ES-I3 (cell line): ENCODE results near the gene PLEKHB1.

Source experiments
- H3K36me3 ChIP-seq: 2 replicates; pipeline ENCODE4 v1.6.1; 2013; ENCODE audit warnings: mild to moderate bottlenecking, low read length, control low read depth, moderate library complexity; ENCODE audit not compliant: insufficient read depth
- H3K4me1 ChIP-seq: 2 replicates; pipeline ENCODE4 v1.6.1; 2013; ENCODE audit warnings: mild to moderate bottlenecking, control low read depth, low read length; ENCODE audit not compliant: insufficient read depth
- H3K9ac ChIP-seq: 2 replicates; pipeline ENCODE4 v1.6.1; 2013; ENCODE audit warnings: low read depth, mild to moderate bottlenecking, low read length, moderate library complexity
- H3K9me3 ChIP-seq: 2 replicates; pipeline ENCODE4 v1.6.1; 2013; ENCODE audit warnings: mild to moderate bottlenecking, low read length, moderate library complexity; ENCODE audit not compliant: control insufficient read depth, insufficient read depth

PLEKHB1 gene

GRCh38 chr11:73636249-73636648, 10.1 kb upstream of the PLEKHB1 start:
- no peaks in the 10 kb centered on the region for H3K9me3 ChIP-seq
- no peaks in the 10 kb centered on the region for H3K36me3 ChIP-seq
- no peak overlapping the region for H3K9ac ChIP-seq
- no peaks in the 10 kb centered on the region for H3K4me1 ChIP-seq

- Histone ChIP-seq H3K36me3 (no peaks in the 10 kb centered on the region), H3K9me3 (no peaks in the 10 kb centered on the region), H3K4me1 (no peaks in the 10 kb centered on the region), H3K9ac (no peak overlapping the region)
Measured at GRCh38 chr11:73637012-73637411, 9.4 kb upstream of the PLEKHB1 start.

- Histone ChIP-seq H3K9me3 (no peaks in the 10 kb centered on the region), H3K9ac (no peak overlapping the region), H3K4me1 (peaks cover 6% of the 10 kb centered on the region; the same call in 1 of the 2 replicates), H3K36me3 (no peaks in the 10 kb centered on the region)
Measured at GRCh38 chr11:73640592-73640991, 5.8 kb upstream of the PLEKHB1 start.

DNA sequence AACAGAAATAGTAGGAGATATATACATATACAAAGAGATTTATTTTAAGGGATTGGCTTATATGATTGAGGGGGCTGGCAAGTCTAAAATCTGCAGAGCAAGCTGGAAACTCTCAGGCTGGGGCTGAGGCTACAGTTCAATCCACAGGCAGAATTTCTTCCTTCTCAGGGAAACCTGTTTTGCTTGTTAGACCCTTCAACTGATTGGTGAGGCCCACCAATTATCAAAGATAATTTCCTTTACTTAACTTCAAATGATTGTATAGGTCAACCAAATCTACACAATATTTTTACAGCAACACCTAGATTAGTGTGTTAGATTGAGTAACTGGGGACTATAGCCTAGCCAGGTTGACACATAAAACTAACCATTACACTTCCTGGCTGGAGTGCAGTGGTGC, 4.7 kb upstream of the PLEKHB1 start:
- peaks cover 8% of the 10 kb centered on the region; the same call in 1 of the 2 replicates for H3K4me1 ChIP-seq

DNA sequence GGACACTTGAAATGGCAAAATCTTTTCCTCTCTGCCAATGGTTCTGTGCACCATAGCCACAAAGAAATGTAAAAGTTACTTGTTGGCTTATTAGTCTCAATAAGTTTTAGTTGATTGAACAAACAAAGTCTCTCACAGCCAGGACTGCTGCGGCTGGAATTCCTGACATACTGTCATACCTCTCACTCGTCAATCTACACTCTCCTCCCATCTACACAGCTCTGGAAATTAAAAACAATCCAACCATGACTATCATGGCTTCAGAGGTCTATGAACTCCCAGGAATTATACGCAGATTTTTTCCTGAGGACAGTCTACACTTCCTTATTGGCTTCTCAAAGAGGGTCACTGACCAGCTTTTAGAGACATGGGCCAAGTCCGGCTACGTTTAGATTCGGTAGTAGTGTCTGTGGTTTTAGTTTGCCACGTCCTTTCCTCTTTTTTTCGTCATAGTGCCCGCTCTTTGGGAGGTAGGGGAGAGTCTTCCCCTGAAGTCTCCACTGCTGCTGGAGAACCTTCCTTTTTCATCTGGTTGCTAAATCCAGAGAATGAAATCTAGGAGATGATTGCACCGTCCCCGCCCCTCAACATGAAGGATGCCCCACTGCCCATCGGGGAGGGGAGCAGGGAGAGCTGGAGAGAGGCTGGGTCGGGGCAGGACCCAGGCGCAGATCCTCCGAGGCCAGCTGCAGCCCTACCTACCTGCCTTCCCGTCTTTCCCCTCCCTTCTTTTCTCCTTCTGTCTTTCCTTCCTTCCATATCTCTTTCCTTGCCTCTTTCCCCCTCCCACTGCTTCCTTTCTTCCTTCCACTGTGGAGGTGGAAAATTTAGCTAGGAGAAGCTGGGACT, 1.0 kb upstream of the PLEKHB1 start:
- Histone ChIP-seq H3K9ac (peak overlapping the region; percentile 75; the same call in 1 of the 2 replicates), H3K36me3 (no peaks in the 10 kb centered on the region), H3K9me3 (no peaks in the 10 kb centered on the region)

More for the DNA sequence above, 4.7 kb upstream of the PLEKHB1 start:
- H3K9ac ChIP-seq = no peak overlapping the region
- no peaks in the 10 kb centered on the region for H3K9me3 ChIP-seq
- no peaks in the 10 kb centered on the region for H3K36me3 ChIP-seq

DNA sequence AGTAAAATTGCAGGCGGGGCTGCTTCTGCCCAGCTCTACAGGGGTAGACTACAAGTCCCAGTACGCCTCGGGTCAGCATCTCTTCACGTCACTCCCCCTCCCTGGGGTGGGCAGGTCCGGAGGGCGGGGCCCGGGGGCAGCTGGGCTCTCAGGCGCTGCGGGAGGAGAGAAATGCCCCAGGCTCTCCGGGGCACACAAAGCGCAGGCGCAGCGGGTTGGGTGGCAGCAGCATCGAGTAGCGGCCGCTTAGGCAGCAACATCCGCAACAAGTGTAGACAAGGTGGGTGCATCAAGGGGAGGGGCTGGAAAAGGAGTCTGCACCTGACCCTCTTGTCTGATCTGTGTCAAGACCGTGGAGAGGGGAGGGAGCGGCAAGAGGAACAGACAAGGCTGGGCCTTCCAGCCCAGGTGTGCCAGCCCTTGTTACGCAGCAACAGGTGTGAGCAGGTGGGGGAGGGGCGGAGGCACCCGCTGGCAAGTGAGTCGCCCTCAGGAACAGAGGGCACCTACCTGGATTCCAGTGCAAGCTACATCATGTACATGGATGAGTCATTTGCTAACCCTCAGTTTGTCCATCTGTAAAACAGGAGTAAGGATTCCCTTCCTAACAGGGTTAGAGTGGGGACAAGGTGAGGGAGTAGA, 1.2 kb downstream of the PLEKHB1 start:
- no peaks in the 10 kb centered on the region for H3K36me3 ChIP-seq
- H3K9ac ChIP-seq = peak overlapping the region; percentile 42; the same call in 1 of the 2 replicates
- H3K4me1 ChIP-seq = peaks cover 29% of the 10 kb centered on the region
- H3K9me3 ChIP-seq = no peaks in the 10 kb centered on the region

More for the DNA sequence above, 1.0 kb upstream of the PLEKHB1 start:
- H3K4me1 ChIP-seq = peaks cover 23% of the 10 kb centered on the region

GRCh38 chr11:73648121-73648520, 1.7 kb downstream of the PLEKHB1 start:
- H3K9me3 ChIP-seq = no peaks in the 10 kb centered on the region
- H3K4me1 ChIP-seq = peaks cover 31% of the 10 kb centered on the region
- H3K36me3 ChIP-seq = no peaks in the 10 kb centered on the region
- no peak overlapping the region; the same call in 1 of the 2 replicates for H3K9ac ChIP-seq

- H3K4me1 ChIP-seq = peaks cover 31% of the 10 kb centered on the region
- no peak overlapping the region for H3K9ac ChIP-seq
- H3K9me3 ChIP-seq = no peaks in the 10 kb centered on the region
- H3K36me3 ChIP-seq = no peaks in the 10 kb centered on the region
Measured at GRCh38 chr11:73648571-73649046, 2.2 kb downstream of the PLEKHB1 start.

DNA sequence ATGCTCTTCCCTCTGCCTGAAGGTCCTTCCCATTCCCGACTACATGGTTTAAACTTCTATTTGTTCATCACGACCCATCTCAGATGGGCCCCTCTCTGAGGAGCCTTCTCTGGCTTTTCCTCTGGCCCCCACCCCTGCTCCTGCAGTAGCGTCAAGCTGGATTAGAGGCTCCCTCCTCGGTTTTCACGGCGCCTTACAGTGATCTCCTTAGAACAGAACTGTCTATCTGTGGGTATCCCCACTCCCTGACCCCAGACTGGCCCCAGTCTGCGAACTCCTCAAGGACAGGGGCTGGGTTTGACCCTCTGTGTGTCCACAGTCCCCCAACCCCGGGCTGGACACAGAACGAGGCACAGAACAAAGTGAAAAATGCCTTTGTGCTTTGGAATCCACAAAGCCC, 2.8 kb downstream of the PLEKHB1 start:
- Histone ChIP-seq H3K4me1 (peaks cover 31% of the 10 kb centered on the region), H3K9ac (no peak overlapping the region), H3K9me3 (no peaks in the 10 kb centered on the region), H3K36me3 (no peaks in the 10 kb centered on the region)

GRCh38 chr11:73650400-73650799, 4.0 kb downstream of the PLEKHB1 start:
- Histone ChIP-seq H3K9me3 (no peaks in the 10 kb centered on the region), H3K9ac (no peak overlapping the region), H3K36me3 (no peaks in the 10 kb centered on the region), H3K4me1 (peaks cover 25% of the 10 kb centered on the region)

GRCh38 chr11:73651252-73651651, 4.9 kb downstream of the PLEKHB1 start:
- Histone ChIP-seq H3K9me3 (no peaks in the 10 kb centered on the region), H3K4me1 (peaks cover 25% of the 10 kb centered on the region), H3K36me3 (no peaks in the 10 kb centered on the region), H3K9ac (no peak overlapping the region)

DNA sequence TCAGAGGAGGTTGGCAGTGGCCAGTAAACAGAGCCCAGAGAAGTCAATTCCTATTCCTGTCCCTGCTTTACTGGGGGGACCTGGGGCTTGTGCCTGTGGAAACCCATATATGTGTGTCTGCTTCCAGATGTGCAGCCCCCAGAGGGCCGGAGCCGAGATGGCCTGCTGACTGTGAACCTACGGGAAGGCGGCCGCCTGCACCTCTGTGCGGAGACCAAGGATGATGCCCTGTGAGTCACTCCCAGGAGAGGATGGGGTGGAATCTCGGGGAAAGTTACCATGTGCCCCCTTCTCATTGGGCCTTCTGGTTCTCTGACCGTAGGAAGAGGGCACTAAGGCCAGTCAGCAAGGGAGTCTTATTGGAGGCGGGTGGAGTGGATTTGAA, 5.3 kb downstream of the PLEKHB1 start:
- Histone ChIP-seq H3K4me1 (peaks cover 23% of the 10 kb centered on the region), H3K36me3 (no peaks in the 10 kb centered on the region), H3K9ac (no peak overlapping the region), H3K9me3 (no peaks in the 10 kb centered on the region)

DNA sequence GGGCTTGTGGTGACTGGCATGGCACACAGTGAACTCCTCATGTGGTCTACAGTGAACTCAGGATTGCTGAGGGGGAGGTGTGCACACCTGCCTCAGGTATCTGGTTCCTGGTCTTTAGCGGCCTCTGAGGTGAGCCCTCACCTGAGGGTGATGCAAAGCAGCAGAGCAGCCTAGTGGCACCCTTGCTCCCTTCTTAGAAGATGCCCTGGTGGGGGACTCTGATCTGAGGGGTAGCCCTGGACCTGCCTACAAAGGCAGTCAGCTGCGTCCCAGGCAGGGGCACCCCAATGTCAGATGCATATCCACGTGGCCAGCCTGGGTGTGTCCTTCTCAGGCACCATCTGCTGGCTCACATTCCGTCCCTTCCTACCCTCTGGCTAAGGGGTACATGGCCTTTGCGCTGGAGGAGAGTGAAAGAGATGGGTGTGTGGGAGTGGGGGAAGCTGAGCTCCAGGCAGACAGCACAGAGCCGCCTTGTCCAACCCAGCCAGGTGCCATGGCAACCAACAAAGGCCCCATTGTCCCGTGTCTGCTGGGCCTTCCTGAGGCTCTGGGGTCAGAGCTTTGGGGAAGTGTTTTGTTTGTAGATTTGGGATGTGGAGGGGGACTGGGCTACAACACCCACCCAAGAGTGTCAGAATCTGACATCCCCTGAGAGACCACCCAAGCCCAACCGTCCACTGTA, 5.8 kb downstream of the PLEKHB1 start:
- H3K36me3 ChIP-seq = no peaks in the 10 kb centered on the region
- no peak overlapping the region for H3K9ac ChIP-seq
- H3K4me1 ChIP-seq = peaks cover 18% of the 10 kb centered on the region
- H3K9me3 ChIP-seq = no peaks in the 10 kb centered on the region

- H3K4me1 ChIP-seq = peaks cover 14% of the 10 kb centered on the region
- no peak overlapping the region for H3K9ac ChIP-seq
- H3K36me3 ChIP-seq = no peaks in the 10 kb centered on the region
- H3K9me3 ChIP-seq = no peaks in the 10 kb centered on the region
Measured at GRCh38 chr11:73652856-73653559, 6.6 kb downstream of the PLEKHB1 start.
